Measurements from ENCODE around the gene IGLON5.
A peak's percentile ranks its signal among the peaks of the same experiment; 100 is the strongest.

GRCh38 chr19:51366389-51367254 is 55.2 kb downstream of the IGLON5 start:
- peak; percentile 82 to 91 for TF ChIP-seq POLR2A (IDR thresholded peaks at IDR 0.05)
- TF ChIP-seq CTCF (IDR thresholded peaks at IDR 0.05 in 4 of 5, conservative IDR thresholded peaks at IDR 0.05 in 1 of 5) = no peak
